ENCODE measurements around the gene MYCN. TPM values are rescaled to one million over a fixed set of nuclear protein-coding genes. Genes with fewer than 3 reads are reported as not detected.

Gene MYCN
- under 1 TPM; 0.40 to 0.60 (median 0.40) TPM for total RNA-seq

GRCh38 chr2:15939854-15940660 is at the start of gene MYCN:
Gene MYCN, plus strand, starts transcription at chr2:15940550. Its CDS starts 1,515 bp downstream, at chr2:15942065.
- Mint-ChIP-seq H3K4me3 (peak within 1 kb of the TSS; percentile 61), H3K4me1 (ENCODE audit: low read depth) (peaks cover 37% of the 10 kb centered on the region), H3K9me3 (no peaks in the 10 kb centered on the region), H3K36me3 (ENCODE audit: insufficient read depth) (no peaks in the 10 kb centered on the region), H3K27me3 (ENCODE audit: low read depth) (peaks cover 58% of the 10 kb centered on the region)
- peak; percentile 18 to 44 for ATAC-seq
- peak; percentile 18 for DNase-seq

- Mint-ChIP-seq H3K4me1 (ENCODE audit: low read depth) (no peaks in the 10 kb centered on the region), H3K4me3 (no peak overlapping the region), H3K9me3 (no peaks in the 10 kb centered on the region), H3K27me3 (ENCODE audit: low read depth) (peaks cover 4% of the 10 kb centered on the region), H3K36me3 (ENCODE audit: insufficient read depth) (no peaks in the 10 kb centered on the region)
- no peak for DNase-seq
- no peak for ATAC-seq
These were observed 49.1 kb upstream of the MYCN start for GRCh38 chr2:15890936-15891905.

- ATAC-seq = no peak
- Mint-ChIP-seq H3K36me3 (ENCODE audit: insufficient read depth) (no peaks in the 10 kb centered on the region), H3K4me3 (no peak overlapping the region), H3K27me3 (ENCODE audit: low read depth) (peaks cover 4% of the 10 kb centered on the region), H3K9me3 (no peaks in the 10 kb centered on the region), H3K4me1 (ENCODE audit: low read depth) (no peaks in the 10 kb centered on the region)
- DNase-seq = no peak
These were observed 48.0 kb upstream of the MYCN start for GRCh38 chr2:15892151-15892880.

- DNase-seq (no peak), ATAC-seq (no peak)
- H3K36me3 Mint-ChIP-seq (ENCODE audit: insufficient read depth) = no peaks in the 10 kb centered on the region
- H3K4me1 Mint-ChIP-seq (ENCODE audit: low read depth) = no peaks in the 10 kb centered on the region
- no peak overlapping the region for H3K4me3 Mint-ChIP-seq
- H3K27me3 Mint-ChIP-seq (ENCODE audit: low read depth) = peaks cover 4% of the 10 kb centered on the region
- H3K9me3 Mint-ChIP-seq = peaks cover 4% of the 10 kb centered on the region
These were observed 47.3 kb upstream of the MYCN start for GRCh38 chr2:15893085-15893484.

GRCh38 chr2:15893689-15894480 is 46.5 kb upstream of the MYCN start:
- DNase-seq (no peak), ATAC-seq (no peak)
- Mint-ChIP-seq H3K9me3 (peaks cover 7% of the 10 kb centered on the region), H3K36me3 (ENCODE audit: insufficient read depth) (no peaks in the 10 kb centered on the region), H3K4me1 (ENCODE audit: low read depth) (no peaks in the 10 kb centered on the region), H3K4me3 (no peak overlapping the region), H3K27me3 (ENCODE audit: low read depth) (peaks cover 4% of the 10 kb centered on the region)

GRCh38 chr2:15894481-15895144 is 45.7 kb upstream of the MYCN start:
- Mint-ChIP-seq H3K4me3 (no peak overlapping the region), H3K27me3 (ENCODE audit: low read depth) (peaks cover 4% of the 10 kb centered on the region), H3K4me1 (ENCODE audit: low read depth) (no peaks in the 10 kb centered on the region), H3K9me3 (peaks cover 7% of the 10 kb centered on the region), H3K36me3 (ENCODE audit: insufficient read depth) (no peaks in the 10 kb centered on the region)
- ATAC-seq (no peak), DNase-seq (no peak)

- H3K27me3 Mint-ChIP-seq (ENCODE audit: low read depth) = peaks cover 4% of the 10 kb centered on the region
- H3K36me3 Mint-ChIP-seq (ENCODE audit: insufficient read depth) = no peaks in the 10 kb centered on the region
- H3K9me3 Mint-ChIP-seq = peaks cover 7% of the 10 kb centered on the region
- no peak for ATAC-seq
- no peak for DNase-seq
- H3K4me1 Mint-ChIP-seq (ENCODE audit: low read depth) = no peaks in the 10 kb centered on the region
- H3K4me3 Mint-ChIP-seq = no peak overlapping the region
These were observed 44.5 kb upstream of the MYCN start for GRCh38 chr2:15895615-15896469.

- no peak for DNase-seq
These were observed 43.5 kb upstream of the MYCN start for GRCh38 chr2:15896859-15897258.

GRCh38 chr2:15897431-15898098 is 42.8 kb upstream of the MYCN start:
- DNase-seq = no peak
- no peak for ATAC-seq
- Mint-ChIP-seq H3K4me3 (no peak overlapping the region), H3K9me3 (peaks cover 12% of the 10 kb centered on the region), H3K4me1 (ENCODE audit: low read depth) (no peaks in the 10 kb centered on the region), H3K36me3 (ENCODE audit: insufficient read depth) (no peaks in the 10 kb centered on the region), H3K27me3 (ENCODE audit: low read depth) (peaks cover 4% of the 10 kb centered on the region)

More at GRCh38 chr2:15896859-15897258, 43.5 kb upstream of the MYCN start:
- Mint-ChIP-seq H3K4me3 (no peak overlapping the region), H3K27me3 (ENCODE audit: low read depth) (peaks cover 4% of the 10 kb centered on the region), H3K4me1 (ENCODE audit: low read depth) (no peaks in the 10 kb centered on the region), H3K9me3 (peaks cover 12% of the 10 kb centered on the region), H3K36me3 (ENCODE audit: insufficient read depth) (no peaks in the 10 kb centered on the region)
- ATAC-seq = no peak

GRCh38 chr2:15899327-15899612 is 41.1 kb upstream of the MYCN start:
- Mint-ChIP-seq H3K4me3 (no peak overlapping the region), H3K9me3 (peaks cover 12% of the 10 kb centered on the region), H3K4me1 (ENCODE audit: low read depth) (no peaks in the 10 kb centered on the region), H3K27me3 (ENCODE audit: low read depth) (peaks cover 1% of the 10 kb centered on the region), H3K36me3 (ENCODE audit: insufficient read depth) (no peaks in the 10 kb centered on the region)
- DNase-seq (no peak), ATAC-seq (no peak)

GRCh38 chr2:15899751-15900493 is 40.4 kb upstream of the MYCN start:
- Mint-ChIP-seq H3K4me3 (no peak overlapping the region), H3K4me1 (ENCODE audit: low read depth) (no peaks in the 10 kb centered on the region), H3K27me3 (ENCODE audit: low read depth) (no peaks in the 10 kb centered on the region), H3K9me3 (peaks cover 12% of the 10 kb centered on the region), H3K36me3 (ENCODE audit: insufficient read depth) (no peaks in the 10 kb centered on the region)
- no peak for DNase-seq
- no peak for ATAC-seq
